ENCODE results near the gene PPP5C.

DNA sequence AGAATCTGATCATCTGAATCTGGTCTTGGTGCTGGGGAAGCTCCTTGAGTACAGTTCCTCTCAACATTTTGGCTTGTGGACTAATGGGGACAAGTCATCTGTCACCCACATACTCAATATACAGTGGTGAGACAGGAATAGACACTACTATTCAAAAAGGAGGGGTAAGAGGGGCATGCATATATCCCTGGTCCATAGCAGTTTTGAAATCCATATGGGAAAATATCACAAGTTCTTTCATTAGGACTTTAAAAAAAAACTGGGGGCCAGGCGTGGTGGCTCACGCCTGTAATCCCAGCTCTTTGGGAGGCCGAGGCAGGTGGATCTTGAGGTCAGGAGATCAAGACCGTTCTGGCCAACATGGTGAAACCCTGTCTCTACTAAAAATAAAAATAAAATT is 20.3 kb upstream of the PPP5C start:
- TF ChIP-seq GATA2 (IDR thresholded peaks at IDR 0.05; ENCODE audit: low read depth, low read length) (no peak), GATA3 (IDR thresholded peaks at IDR 0.05; ENCODE audit: low read depth, low read length) (no peak)
